HepG2 (cell line): ENCODE results near the gene MACROH2A1. TPM values are rescaled to one million over a fixed set of nuclear protein-coding genes. Genes with fewer than 3 reads are reported as not detected.

ENCODE experiments used
- ATAC-seq: fragments of 200-7000 bp; cut with Tn5 transposase; 3 replicates; pipeline ENCODE4 v1.9.1; 2020; ENCODE audit warnings: mild to moderate bottlenecking, moderate library complexity
- BruUV-seq: library from RNA; stranded (reverse); fragments of 400-500 nt; replicated peaks from 2 replicates; lab custom pipeline; 2021; lab: Mats Ljungman, UMichigan
- CTCF ChIA-PET: fragments of 300-600 bp; formaldehyde crosslinking; extraction: SDS; loops from one replicate; lab custom pipeline; 2021; ENCODE audit warnings: low total read pairs, inconsistent platforms, low intra/inter-chr PET ratio; lab: Yijun Ruan, JAX
- POLR2A ChIA-PET: fragments of 350-600 bp; sonication (Branson Sonifier 250); formaldehyde crosslinking; loops from one replicate; lab custom pipeline; 2020; ENCODE audit warnings: antibody characterized with exemption, inconsistent platforms; lab: Yijun Ruan, JAX
- DNase-seq: peaks from one replicate; pipeline ENCODE4 v3.0.0-alpha.2; 2015; ENCODE audit warnings: low spot score
- FAIRE-seq: peaks from 3 replicates; lab custom pipeline; 2011; peaks lifted over from hg19 to GRCh38; lab: Jason Lieb, UNC
- H2AFZ ChIP-seq: one replicate; pipeline ENCODE4 v1.6.1; 2011; ENCODE audit warnings: low read length, inconsistent platforms
- H3K27ac ChIP-seq: fragments of 300-600 bp; 3 replicates; pipeline ENCODE4 v1.8.0; 2011; ENCODE audit warnings: mixed run types, mild to moderate bottlenecking, mixed read lengths, low read length, inconsistent platforms; ENCODE audit not compliant: insufficient read depth; ENCODE audit errors: extremely low read length
- H3K27me3 ChIP-seq, 2 experiments: fragments of 200-600 bp in 1 of 2; 2 replicates in 1 of 2; 3 replicates in 1 of 2; pipeline versions ENCODE4 v1.6.0 to v1.8.0; 2011; ENCODE audit warnings: low read length in 2 of 2, mild to moderate bottlenecking in 2 of 2, moderate library complexity in 2 of 2, inconsistent platforms in 1 of 2; ENCODE audit not compliant: insufficient read depth in 2 of 2, control insufficient read depth in 1 of 2
- H3K36me3 ChIP-seq, 2 experiments: fragments of 200-600 bp in 1 of 2; replicated peaks in 1 of 2; 2 replicates in 1 of 2; 3 replicates in 1 of 2; pipeline versions ENCODE4 v1.5.1 to v1.8.0; 2011; ENCODE audit warnings: low read length in 2 of 2, inconsistent platforms in 1 of 2; ENCODE audit not compliant: insufficient read depth in 2 of 2, control insufficient read depth in 1 of 2
- H3K4me1 ChIP-seq: 2 replicates; pipeline ENCODE4 v1.5.1; 2012; ENCODE audit warnings: low read length, inconsistent platforms; ENCODE audit not compliant: insufficient read depth
- H3K4me2 ChIP-seq: 2 replicates; pipeline ENCODE4 v1.6.0; 2011; ENCODE audit warnings: low read depth, low read length, inconsistent platforms
- H3K4me3 ChIP-seq, 3 experiments: fragments of 200-600 bp in 1 of 3; sonication (generic), shearing (Covaris generic) in 1 of 3; replicated peaks in 1 of 3; 2 replicates each; pipeline ENCODE4 v1.5.1; 2011 to 2016; ENCODE audit warnings: low read length in 3 of 3, inconsistent platforms in 2 of 3, low read depth in 2 of 3, mild to moderate bottlenecking in 2 of 3, control low read depth in 1 of 3, mixed read lengths in 1 of 3; ENCODE audit not compliant: insufficient read depth in 1 of 3
- H3K79me2 ChIP-seq: one replicate; pipeline ENCODE4 v1.6.1; 2011; ENCODE audit warnings: low read length, inconsistent platforms; ENCODE audit not compliant: insufficient read depth
- H3K9ac ChIP-seq: 2 replicates; pipeline ENCODE4 v1.6.0; 2011; ENCODE audit warnings: mild to moderate bottlenecking, low read depth, low read length, inconsistent platforms; ENCODE audit not compliant: insufficient read depth
- H3K9me3 ChIP-seq: 2 replicates; pipeline ENCODE4 v1.5.1; 2012; ENCODE audit warnings: mild to moderate bottlenecking, low read length
- H4K20me1 ChIP-seq: 2 replicates; pipeline ENCODE4 v1.6.0; 2011; ENCODE audit warnings: inconsistent platforms, mild to moderate bottlenecking, low read length, moderate library complexity; ENCODE audit not compliant: insufficient read depth
- CEBPG ChIP-seq: IDR thresholded peaks from 2 replicates; pipeline ENCODE4 v1.6.1; 2016
- FOXK1 ChIP-seq: sonication (generic); formaldehyde crosslinking; IDR thresholded peaks from 2 replicates; pipeline ENCODE4 v1.4.0; 2020; ENCODE audit warnings: low read depth, missing genetic modification reagents, borderline replicate concordance
- HNF4A ChIP-seq: sonication (generic); formaldehyde crosslinking; IDR thresholded peaks from 2 replicates; pipeline ENCODE4 v1.4.0; 2020; ENCODE audit warnings: missing genetic modification reagents
- MED1 ChIP-seq: sonication (generic); formaldehyde crosslinking; IDR thresholded peaks from 2 replicates; pipeline ENCODE4 v1.4.0; 2020; ENCODE audit warnings: missing genetic modification reagents
- MLLT10 ChIP-seq: sonication (generic); formaldehyde crosslinking; IDR thresholded peaks from 2 replicates; pipeline ENCODE4 v1.4.0; 2020; ENCODE audit warnings: missing genetic modification reagents
- PCBP1 ChIP-seq: fragments of 200-400 bp; formaldehyde crosslinking; IDR thresholded peaks from 2 replicates; pipeline ENCODE4 v1.6.1; 2017; ENCODE audit warnings: mild to moderate bottlenecking, low read depth, low read length, borderline replicate concordance
- WGBS: methylation state at CpG from one replicate; pipeline ENCODE4 v1.1.6; 2017; ENCODE audit warnings: low lambda C conversion rate; 5-methylcytosine and 5-hydroxymethylcytosine counted together
- in situ Hi-C: cut with HindIII; loops from 2 replicates; pipeline ENCODE4 v1.10.0; 2017; ENCODE audit warnings: low pct_unique_long_range_greater_than_20kb; ENCODE audit not compliant: extremely low pct_ligation_motif_present
- intact Hi-C: fragments of 100-400 bp; cut with micrococcal nuclease; formaldehyde crosslinking; loops from one replicate; pipeline ENCODE4 v1.10.0; 2022; ENCODE audit not compliant: unreplicated experiment
- polyA plus RNA-seq, 8 experiments: library from polyadenylated mRNA; depleted of rRNA in 3 of 8; stranded (reverse) in 7 of 8; unstranded in 1 of 8; fragments of >200 nt; fragmentation: Illumina TruSeq in 4 of 8; extraction: Trizol in 4 of 8; gene quantifications; 2 replicates each; pipeline versions ENCODE4 v1.2.1 to v1.2.3, GENCODE V29; 2011 to 2016; ENCODE audit warnings: low read depth in 4 of 8, missing spikeins in 1 of 8, mixed read lengths in 1 of 8; ENCODE audit not compliant: insufficient read depth in 1 of 8
- total RNA-seq, 5 experiments: library from RNA; depleted of rRNA; stranded (reverse); fragments of >200 nt; fragmentation: Illumina TruSeq; extraction: Trizol; gene quantifications; 2 replicates each; pipeline ENCODE4 v1.2.3, GENCODE V29; 2016; ENCODE audit warnings: low read depth in 1 of 5
- TF ChIP-seq, protein P1 (sequence below): sonication (generic); formaldehyde crosslinking; IDR thresholded peaks from 2 replicates; pipeline ENCODE4 v1.9.0; 2021; ENCODE audit warnings: missing genetic modification reagents, mild to moderate bottlenecking, borderline replicate concordance

Gene MACROH2A1
- total and polyA plus RNA-seq, 2 of the 13 experiments (the other 11 are each of a cell fraction or from before 2014, with no cell fraction given) = 69.1 to 158 TPM

DNA sequence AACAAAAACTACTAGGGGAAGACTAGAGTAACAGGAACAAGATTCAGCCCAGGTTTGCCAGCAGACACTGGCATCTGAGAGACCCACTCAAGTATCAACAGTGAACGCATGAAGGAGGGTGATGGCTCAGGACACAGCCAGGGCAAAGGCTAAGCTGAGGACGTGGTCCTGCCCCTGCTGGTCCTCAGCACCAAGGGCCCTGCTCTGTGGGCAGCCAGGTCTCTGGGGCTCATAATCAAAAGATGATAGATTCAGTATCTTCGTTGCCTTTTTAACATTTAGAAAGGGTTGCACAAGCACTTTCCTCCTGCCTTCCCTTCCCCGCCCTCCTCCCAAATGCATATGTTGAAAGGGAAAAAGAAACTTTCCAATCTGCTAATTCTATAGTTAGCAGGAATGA is 31.5 kb downstream of the MACROH2A1 start:
- TF ChIP-seq, protein P1, sequence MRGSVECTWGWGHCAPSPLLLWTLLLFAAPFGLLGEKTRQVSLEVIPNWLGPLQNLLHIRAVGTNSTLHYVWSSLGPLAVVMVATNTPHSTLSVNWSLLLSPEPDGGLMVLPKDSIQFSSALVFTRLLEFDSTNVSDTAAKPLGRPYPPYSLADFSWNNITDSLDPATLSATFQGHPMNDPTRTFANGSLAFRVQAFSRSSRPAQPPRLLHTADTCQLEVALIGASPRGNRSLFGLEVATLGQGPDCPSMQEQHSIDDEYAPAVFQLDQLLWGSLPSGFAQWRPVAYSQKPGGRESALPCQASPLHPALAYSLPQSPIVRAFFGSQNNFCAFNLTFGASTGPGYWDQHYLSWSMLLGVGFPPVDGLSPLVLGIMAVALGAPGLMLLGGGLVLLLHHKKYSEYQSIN (CRISPR knock-in tag) = no peak
- no peak for TF ChIP-seq HNF4A

DNA sequence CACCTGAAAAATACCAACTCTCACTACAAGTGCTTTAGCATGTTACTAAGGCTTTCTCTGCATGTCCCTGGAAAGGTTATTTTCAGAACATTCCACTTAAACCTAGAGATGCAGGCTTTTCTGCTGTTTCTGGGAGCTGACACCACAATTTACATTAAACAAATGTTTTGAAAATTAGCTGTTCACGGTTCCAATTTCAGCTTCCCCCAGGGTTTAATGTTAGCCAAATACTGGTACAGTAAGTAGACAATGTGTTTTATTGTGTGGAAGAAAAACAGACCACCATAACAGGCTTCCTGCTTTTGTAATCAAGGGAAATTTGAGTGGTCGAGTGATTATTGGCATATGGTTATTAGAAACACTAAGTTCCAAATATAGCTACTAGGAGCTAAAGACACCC is 32.0 kb downstream of the MACROH2A1 start:
- TF ChIP-seq MED1 (CRISPR knock-in tag) (no peak), FOXK1 (CRISPR knock-in tag) (no peak), MLLT10 (no peak), PCBP1 (no peak), CEBPG (CRISPR knock-in tag) (no peak)
- FAIRE-seq = no peak
- no peak overlapping the region for H2AFZ ChIP-seq
- WGBS = 100% methylated on average over 2 of the region's 2 CpGs
- ChIA-PET POLR2A (no interaction called here), CTCF (no interaction called here)
- H3K36me3 ChIP-seq = peaks cover 32 to 84% of the 10 kb centered on the region in 2 experiments
- ATAC-seq = no peak
- no peak overlapping the region for H3K4me3 ChIP-seq
- H4K20me1 ChIP-seq = no peaks in the 10 kb centered on the region
- in situ Hi-C loops = no loop called here
- no peaks in the 10 kb centered on the region for H3K27me3 ChIP-seq
- no peaks in the 10 kb centered on the region for H3K9me3 ChIP-seq
- no peak for DNase-seq
- H3K9ac ChIP-seq = no peak overlapping the region
- H3K4me1 ChIP-seq = 0 out of 2 replicates have a peak, but pooled peaks cover 6% of the 10 kb centered on the region
- intact Hi-C loops = no loop called here
- no peaks in the 10 kb centered on the region for H3K79me2 ChIP-seq
- H3K4me2 ChIP-seq = no peak overlapping the region
- no TSS peak for BruUV-seq
- no peak overlapping the region for H3K27ac ChIP-seq

More for the DNA sequence above, 31.5 kb downstream of the MACROH2A1 start:
- in situ Hi-C loops (no loop called here), intact Hi-C loops (no loop called here)
- no peaks in the 10 kb centered on the region for H3K79me2 ChIP-seq
- no TSS peak for BruUV-seq
- no peaks in the 10 kb centered on the region for H3K27me3 ChIP-seq
- no peaks in the 10 kb centered on the region for H3K9me3 ChIP-seq
- H3K9ac ChIP-seq = no peak overlapping the region
- FAIRE-seq = no peak
- ChIA-PET POLR2A (no interaction called here), CTCF (no interaction called here)
- H3K36me3 ChIP-seq = peaks cover 35 to 87% of the 10 kb centered on the region in 2 experiments
- H3K4me1 ChIP-seq = 0 out of 2 replicates have a peak, but pooled peaks cover 6% of the 10 kb centered on the region
- no peak overlapping the region for H3K4me2 ChIP-seq
- H3K4me3 ChIP-seq = no peak overlapping the region
- H4K20me1 ChIP-seq = no peaks in the 10 kb centered on the region
- DNase-seq = no peak
- 98% methylated on average over 4 of the region's 4 CpGs for WGBS
- H2AFZ ChIP-seq = no peak overlapping the region
- H3K27ac ChIP-seq = no peak overlapping the region
- no peak for ATAC-seq
